ENCODE data around the gene ZNHIT3.

DNA sequence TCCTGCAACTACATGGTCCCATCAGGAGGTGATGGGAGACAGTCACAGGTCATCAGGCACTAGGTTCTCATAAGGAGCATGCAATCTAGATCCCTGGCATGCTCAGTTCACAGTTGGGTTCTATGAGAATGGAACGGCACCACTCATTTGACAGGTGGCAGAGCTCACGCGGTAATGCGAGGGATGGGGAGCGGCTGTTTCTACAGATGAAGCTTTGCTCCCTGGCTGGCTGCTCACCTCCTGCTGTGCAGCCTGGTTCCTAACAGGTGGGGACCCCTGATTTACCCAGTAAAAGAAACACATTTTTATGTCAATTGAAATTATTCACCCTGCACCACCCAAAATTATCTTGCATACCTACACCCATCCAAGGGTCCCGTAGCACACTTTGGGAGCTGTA is 42.7 kb upstream of the ZNHIT3 start:
- no peak for TF ChIP-seq POLR2A (IDR thresholded peaks at IDR 0.05)
- TF ChIP-seq, protein P1, sequence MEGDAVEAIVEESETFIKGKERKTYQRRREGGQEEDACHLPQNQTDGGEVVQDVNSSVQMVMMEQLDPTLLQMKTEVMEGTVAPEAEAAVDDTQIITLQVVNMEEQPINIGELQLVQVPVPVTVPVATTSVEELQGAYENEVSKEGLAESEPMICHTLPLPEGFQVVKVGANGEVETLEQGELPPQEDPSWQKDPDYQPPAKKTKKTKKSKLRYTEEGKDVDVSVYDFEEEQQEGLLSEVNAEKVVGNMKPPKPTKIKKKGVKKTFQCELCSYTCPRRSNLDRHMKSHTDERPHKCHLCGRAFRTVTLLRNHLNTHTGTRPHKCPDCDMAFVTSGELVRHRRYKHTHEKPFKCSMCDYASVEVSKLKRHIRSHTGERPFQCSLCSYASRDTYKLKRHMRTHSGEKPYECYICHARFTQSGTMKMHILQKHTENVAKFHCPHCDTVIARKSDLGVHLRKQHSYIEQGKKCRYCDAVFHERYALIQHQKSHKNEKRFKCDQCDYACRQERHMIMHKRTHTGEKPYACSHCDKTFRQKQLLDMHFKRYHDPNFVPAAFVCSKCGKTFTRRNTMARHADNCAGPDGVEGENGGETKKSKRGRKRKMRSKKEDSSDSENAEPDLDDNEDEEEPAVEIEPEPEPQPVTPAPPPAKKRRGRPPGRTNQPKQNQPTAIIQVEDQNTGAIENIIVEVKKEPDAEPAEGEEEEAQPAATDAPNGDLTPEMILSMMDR (IDR thresholded peaks at IDR 0.05): no peak

All from suprapubic skin (tissue), 3 donors.